ENCODE data around the gene PNKD. TPM values are rescaled to one million over a fixed set of nuclear protein-coding genes. Genes with fewer than 3 reads are reported as not detected.

PNKD gene
- total and polyA plus RNA-seq, 2 of the 8 experiments (the other 6 are each of a cell fraction or from before 2014, with no cell fraction given): 43.9 to 65.4 TPM

DNA sequence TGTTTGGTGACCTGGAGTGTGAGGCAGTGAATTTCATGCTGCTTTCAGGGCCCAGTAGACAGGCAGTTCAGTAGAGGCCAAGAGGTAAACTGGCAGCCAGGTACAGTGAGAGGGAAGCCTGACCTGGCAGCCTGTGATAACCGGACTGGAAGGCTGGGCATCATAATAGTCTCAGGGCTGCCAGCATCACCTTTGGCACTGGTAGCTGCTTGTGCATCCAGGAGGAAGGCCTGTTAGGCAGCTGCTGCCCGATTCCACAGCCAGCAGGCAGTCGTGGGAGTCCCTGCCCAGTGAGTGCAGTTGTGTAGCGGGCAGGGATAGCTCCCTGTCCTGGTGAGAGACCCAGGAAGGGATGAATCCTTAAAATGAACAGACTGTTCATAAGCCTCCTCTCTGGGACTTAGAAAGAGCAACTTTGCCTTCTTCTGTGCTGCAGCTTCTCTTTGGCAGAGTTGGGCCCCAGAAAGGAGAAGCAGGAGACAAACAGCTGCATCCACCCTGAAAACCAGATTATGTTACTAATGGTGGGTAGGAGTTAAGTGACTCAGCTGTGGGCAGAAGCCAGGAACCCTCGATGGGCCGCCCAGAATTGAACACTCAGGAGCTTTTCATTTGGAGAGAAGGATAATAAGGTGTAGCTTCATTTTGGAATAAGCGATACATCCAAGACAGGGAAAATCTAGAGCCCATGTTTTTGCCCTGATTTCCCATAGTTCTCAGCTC, 17.6 kb upstream of the PNKD start:
- Histone ChIP-seq H3K4me3 (ENCODE audit: extremely low read depth in 1 of 4, insufficient read depth in 2 of 4, low read depth in 3 of 4, low read length in 4 of 4) (no peak overlapping the region), H2AFZ (ENCODE audit: low read length) (no peak overlapping the region), H3K27me3 (replicated peaks in 1 of 4; ENCODE audit: control insufficient read depth in 3 of 4, extremely low read depth in 1 of 4, insufficient read depth in 3 of 4, low read length in 3 of 4) (no peaks in the 10 kb centered on the region), H4K20me1 (replicated peaks in 1 of 2; ENCODE audit: control insufficient read depth in 1 of 2, insufficient read depth in 2 of 2, low read length in 2 of 2) (peaks cover 0 to 2% of the 10 kb centered on the region in 2 experiments), H3K79me1 (ENCODE audit: low read depth, low read length) (no peaks in the 10 kb centered on the region), H3K79me2 (ENCODE audit: control insufficient read depth in 1 of 2, insufficient read depth in 2 of 2, low read length in 2 of 2) (no peaks in the 10 kb centered on the region), H3K27ac (ENCODE audit: low read depth, low read length) (no peak overlapping the region), H3K23ac (ENCODE audit: insufficient read length) (no peak overlapping the region), H2BK12ac (ENCODE audit: low read depth, low read length) (no peak overlapping the region), H2AK5ac (ENCODE audit: low read depth, low read length) (no peak overlapping the region), H3K4ac (replicated peaks; ENCODE audit: insufficient read length, low read depth, low read length) (no peak overlapping the region), H4K8ac (ENCODE audit: extremely low read depth, insufficient read depth, low read length) (no peak overlapping the region), H3K18ac (ENCODE audit: extremely low read depth, low read length) (no peak overlapping the region), H2BK15ac (ENCODE audit: low read length) (no peak overlapping the region), H3K14ac (ENCODE audit: insufficient read length) (no peak overlapping the region), H2BK20ac (ENCODE audit: low read length) (no peak overlapping the region), H4K91ac (replicated peaks; ENCODE audit: insufficient read length, low read length) (no peak overlapping the region), H3K36me3 (ENCODE audit: control insufficient read depth in 2 of 4, insufficient read depth in 4 of 4, low read length in 3 of 4) (peaks cover 37 to 81% (median 69%) of the 10 kb centered on the region in 4 experiments), H2BK120ac (replicated peaks; ENCODE audit: low read depth, low read length) (no peak overlapping the region), H2BK5ac (ENCODE audit: low read depth, low read length) (no peak overlapping the region), H3K56ac (replicated peaks; ENCODE audit: insufficient read length, low read depth, low read length) (no peak overlapping the region), H3K9me3 (ENCODE audit: insufficient read depth in 2 of 2, low read depth in 1 of 2, low read length in 1 of 2) (no peaks in the 10 kb centered on the region), H3K9ac (replicated peaks in 1 of 4; ENCODE audit: extremely low read depth in 1 of 4, low read depth in 3 of 4, low read length in 3 of 4) (no peak overlapping the region), H3K23me2 (ENCODE audit: low read depth, low read length) (no peaks in the 10 kb centered on the region), H4K5ac (ENCODE audit: insufficient read length, low read depth, low read length) (no peak overlapping the region), H3K4me2 (ENCODE audit: insufficient read depth in 1 of 2, low read depth in 2 of 2, low read length in 2 of 2) (no peak overlapping the region), H3K4me1 (replicated peaks in 1 of 4; ENCODE audit: control insufficient read depth in 3 of 4, insufficient read depth in 4 of 4, low read length in 3 of 4) (no peaks in the 10 kb centered on the region)
- FAIRE-seq (no peak), DNase-seq (ENCODE audit: low read depth in 1 of 2, low spot score in 2 of 2) (no peak)
- CTCF ChIA-PET (ENCODE audit: partially characterized antibody): interaction anchor here (0.9 to 2.5 kb wide), 8 partner anchors 12 to 393 kb away, joined by 3 to 22 read pairs (median 4); no protein-coding TSS in a partner anchor
- 79% methylated on average over 7 of the region's 7 CpGs; no CpG with 5 or more reads in 1 of the 2 experiments for WGBS, 2 experiments (ENCODE audit: extremely low coverage in 1 of 2, insufficient coverage in 1 of 2, insufficient read length in 1 of 2, insufficient replicate concordance in 2 of 2, low coverage in 1 of 2, low lambda C conversion rate in 2 of 2, missing lambda C conversion rate in 1 of 2)
- POLR2A ChIA-PET (ENCODE audit: partially characterized antibody): interaction anchor here (0.8 to 2.7 kb wide), 4 partner anchors 8 to 18 kb away, joined by 3 to 7 read pairs (median 4); partner anchors contain the start of genes AAMP, GPBAR1 and PNKD
- TF ChIP-seq HDAC2 (IDR thresholded peaks at IDR 0.05; ENCODE audit: borderline replicate concordance in 1 of 2, low read depth in 2 of 2, low read length in 2 of 2) (no peak), SIX5 (IDR thresholded peaks at IDR 0.05; ENCODE audit: low read depth, low read length) (no peak), MAFK (IDR thresholded peaks at IDR 0.05; ENCODE audit: low read depth, low read length) (no peak), EP300 (IDR thresholded peaks at IDR 0.05; ENCODE audit: borderline replicate concordance in 1 of 2, low read depth in 2 of 2, low read length in 2 of 2) (no peak), SAP30 (IDR thresholded peaks at IDR 0.05; ENCODE audit: insufficient read depth, insufficient replicate concordance, low read length) (no peak), SUZ12 (IDR thresholded peaks at IDR 0.05; ENCODE audit: low read length) (no peak), EGR1 (IDR thresholded peaks at IDR 0.05; ENCODE audit: borderline replicate concordance, low read depth, low read length) (no peak), HDAC6 (IDR thresholded peaks at IDR 0.05; ENCODE audit: low read depth, low read length) (no peak), SP4 (IDR thresholded peaks at IDR 0.05; ENCODE audit: low read length) (no peak), BACH1 (IDR thresholded peaks at IDR 0.05; ENCODE audit: low read length) (no peak), YY1 (IDR thresholded peaks at IDR 0.05; ENCODE audit: low read depth, low read length) (no peak), SP2 (IDR thresholded peaks at IDR 0.05; ENCODE audit: low read length) (no peak), NANOG (IDR thresholded peaks at IDR 0.05; ENCODE audit: insufficient read depth, low read depth, low read length, poor library complexity, severe bottlenecking) (no peak)
